ENCODE data around the gene ACKR3. TPM values are rescaled to one million over a fixed set of nuclear protein-coding genes. Genes with fewer than 3 reads are reported as not detected.

Gene ACKR3
- total RNA-seq, 1 experiment from 2014 or later: 3.9 TPM

GRCh38 chr2:236529606-236530005, 40.0 kb upstream of the ACKR3 start:
- Mint-ChIP-seq H3K36me3 (ENCODE audit: insufficient read depth, unreplicated experiment) (no peaks in the 10 kb centered on the region), H3K27ac (ENCODE audit: unreplicated experiment) (no peak overlapping the region), H3K27me3 (ENCODE audit: insufficient read depth, unreplicated experiment) (no peaks in the 10 kb centered on the region), H3K9me3 (ENCODE audit: unreplicated experiment) (no peaks in the 10 kb centered on the region), H3K4me3 (ENCODE audit: unreplicated experiment) (no peak overlapping the region), H3K4me1 (ENCODE audit: low read depth, unreplicated experiment) (peaks cover 8% of the 10 kb centered on the region)
- Histone ChIP-seq H3K36me3 (ENCODE audit: control insufficient read depth, insufficient read depth, low read length) (no peaks in the 10 kb centered on the region), H3K9me3 (no peaks in the 10 kb centered on the region), H3K4me3 (ENCODE audit: low read depth, low read length) (no peak overlapping the region), H3K27me3 (replicated peaks; ENCODE audit: control insufficient read depth, insufficient read depth, low read length) (no peaks in the 10 kb centered on the region), H3K4me1 (no peaks in the 10 kb centered on the region)
- BruUV-seq (replicated peaks): no TSS peak
- ChIA-PET CTCF (no interaction called here), POLR2A (no interaction called here)
- intact Hi-C loops (cut with micrococcal nuclease; ENCODE audit: unreplicated experiment): no loop called here
- DNase-seq: no peak
- TF ChIP-seq CTCF (IDR thresholded peaks at IDR 0.05; ENCODE audit: insufficient read depth in 1 of 2, low read depth in 1 of 2, low read length in 1 of 2, severe bottlenecking in 1 of 2, unreplicated experiment in 1 of 2): no peak

- TF ChIP-seq CTCF (IDR thresholded peaks at IDR 0.05; ENCODE audit: insufficient read depth in 1 of 2, low read depth in 1 of 2, low read length in 1 of 2, severe bottlenecking in 1 of 2, unreplicated experiment in 1 of 2): no peak
- H3K4me3 Mint-ChIP-seq (ENCODE audit: unreplicated experiment): no peak overlapping the region
- DNase-seq: no peak
- CTCF ChIA-PET: interaction anchor here (0.6 kb wide), 1 partner anchor 273 kb away, joined by 3 read pairs; no protein-coding TSS in a partner anchor
- H3K36me3 Mint-ChIP-seq (ENCODE audit: insufficient read depth, unreplicated experiment): no peaks in the 10 kb centered on the region
- Histone ChIP-seq H3K36me3 (ENCODE audit: control insufficient read depth, insufficient read depth, low read length) (no peaks in the 10 kb centered on the region), H3K4me3 (ENCODE audit: low read depth, low read length) (no peak overlapping the region), H3K9me3 (no peaks in the 10 kb centered on the region), H3K27me3 (replicated peaks; ENCODE audit: control insufficient read depth, insufficient read depth, low read length) (no peaks in the 10 kb centered on the region), H3K4me1 (no peaks in the 10 kb centered on the region)
- H3K9me3 Mint-ChIP-seq (ENCODE audit: unreplicated experiment): no peaks in the 10 kb centered on the region
- POLR2A ChIA-PET: no interaction called here
- H3K4me1 Mint-ChIP-seq (ENCODE audit: low read depth, unreplicated experiment): peaks cover 8% of the 10 kb centered on the region
- intact Hi-C loops (cut with micrococcal nuclease; ENCODE audit: unreplicated experiment): no loop called here
- H3K27me3 Mint-ChIP-seq (ENCODE audit: insufficient read depth, unreplicated experiment): no peaks in the 10 kb centered on the region
- no TSS peak for BruUV-seq (replicated peaks)
- H3K27ac Mint-ChIP-seq (ENCODE audit: unreplicated experiment): no peak overlapping the region
Measured at GRCh38 chr2:236530512-236530911, 39.1 kb upstream of the ACKR3 start.

- Histone ChIP-seq H3K4me1 (no peaks in the 10 kb centered on the region), H3K9me3 (no peaks in the 10 kb centered on the region), H3K4me3 (ENCODE audit: low read depth, low read length) (no peak overlapping the region), H3K27me3 (replicated peaks; ENCODE audit: control insufficient read depth, insufficient read depth, low read length) (no peaks in the 10 kb centered on the region), H3K36me3 (ENCODE audit: control insufficient read depth, insufficient read depth, low read length) (no peaks in the 10 kb centered on the region)
- Mint-ChIP-seq H3K4me1 (ENCODE audit: low read depth, unreplicated experiment) (peaks cover 8% of the 10 kb centered on the region), H3K36me3 (ENCODE audit: insufficient read depth, unreplicated experiment) (no peaks in the 10 kb centered on the region), H3K27me3 (ENCODE audit: insufficient read depth, unreplicated experiment) (no peaks in the 10 kb centered on the region), H3K27ac (ENCODE audit: unreplicated experiment) (no peak overlapping the region), H3K4me3 (ENCODE audit: unreplicated experiment) (no peak overlapping the region), H3K9me3 (ENCODE audit: unreplicated experiment) (no peaks in the 10 kb centered on the region)
- BruUV-seq (replicated peaks): no TSS peak
- no peak for DNase-seq
- ChIA-PET POLR2A (interaction anchor here (0.6 kb wide), 1 partner anchor 208 kb away, joined by 3 read pairs; no protein-coding TSS in a partner anchor), CTCF (no interaction called here)
- intact Hi-C loops (cut with micrococcal nuclease; ENCODE audit: unreplicated experiment): no loop called here
- TF ChIP-seq CTCF (IDR thresholded peaks at IDR 0.05; ENCODE audit: insufficient read depth in 1 of 2, low read depth in 1 of 2, low read length in 1 of 2, severe bottlenecking in 1 of 2, unreplicated experiment in 1 of 2): no peak
Measured at GRCh38 chr2:236531195-236531594, 38.4 kb upstream of the ACKR3 start.

Data from Caco-2 (cell line).